ENCODE measurements around the gene ACTR3C. TPM values are rescaled to one million over a fixed set of nuclear protein-coding genes. Genes with fewer than 3 reads are reported as not detected.

The ACTR3C gene
- total and polyA plus RNA-seq, 2 experiments from 2014 or later = 1.5 to 2.4 TPM

DNA sequence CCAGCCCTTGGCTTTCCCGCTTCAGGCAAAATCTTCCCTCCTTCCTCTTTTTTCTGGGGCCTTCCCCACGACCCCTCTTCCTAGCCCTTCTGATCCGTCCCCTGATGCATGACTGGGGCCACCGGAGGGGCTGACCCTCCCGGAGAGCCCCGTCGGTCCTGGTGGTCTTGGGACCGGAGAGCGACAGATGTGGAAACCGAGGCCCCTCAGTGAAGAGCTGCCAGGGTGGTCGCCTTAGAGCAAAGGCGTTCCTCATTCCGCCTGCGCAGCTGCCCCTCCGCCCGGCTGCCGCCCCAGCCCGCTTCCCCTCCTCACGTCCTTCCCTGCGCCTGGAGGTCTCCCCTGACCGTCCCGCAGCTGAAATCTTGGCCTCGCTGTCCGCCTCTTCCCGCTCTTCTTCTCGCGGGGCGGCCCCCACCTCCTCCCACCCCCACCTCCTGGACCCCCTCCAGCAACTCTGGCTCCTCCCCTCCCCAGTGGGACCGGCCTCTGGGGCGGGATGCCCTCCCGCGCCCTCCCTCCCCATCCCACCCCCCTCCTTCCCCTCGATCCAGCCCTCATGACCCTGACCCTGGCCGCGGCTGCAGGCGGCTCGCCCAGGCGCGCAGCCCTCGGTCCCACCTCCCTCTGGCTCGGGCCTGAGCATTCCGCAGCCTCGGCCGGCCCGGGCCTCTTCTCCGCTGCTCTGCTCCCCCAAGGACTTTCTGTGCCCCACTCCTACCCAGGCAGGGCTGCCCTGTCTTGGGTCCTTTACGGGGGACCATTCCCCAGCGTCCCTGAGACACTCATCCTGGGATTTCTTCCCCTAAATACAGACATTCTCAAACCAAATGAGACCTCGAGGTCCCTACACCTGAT lies 18.1 kb upstream of the ACTR3C start, which contains the start of gene RARRES2:
TSS of gene RARRES2 (minus strand) at position 367 of the 858 bp plus-strand sequence. CDS start 1,020 bp downstream, outside the sequence.
- Histone ChIP-seq H3K4me1 (ENCODE audit: low read depth) (peaks cover 4% of the 10 kb centered on the region), H3K27me3 (peaks cover 42% of the 10 kb centered on the region), H3K9me3 (ENCODE audit: low read depth) (no peaks in the 10 kb centered on the region), H3K4me3 (peak within 1 kb of the TSS; percentile 0), H3K36me3 (no peaks in the 10 kb centered on the region), H3K27ac (no peak within 1 kb of the TSS)
- TF ChIP-seq, protein P1, sequence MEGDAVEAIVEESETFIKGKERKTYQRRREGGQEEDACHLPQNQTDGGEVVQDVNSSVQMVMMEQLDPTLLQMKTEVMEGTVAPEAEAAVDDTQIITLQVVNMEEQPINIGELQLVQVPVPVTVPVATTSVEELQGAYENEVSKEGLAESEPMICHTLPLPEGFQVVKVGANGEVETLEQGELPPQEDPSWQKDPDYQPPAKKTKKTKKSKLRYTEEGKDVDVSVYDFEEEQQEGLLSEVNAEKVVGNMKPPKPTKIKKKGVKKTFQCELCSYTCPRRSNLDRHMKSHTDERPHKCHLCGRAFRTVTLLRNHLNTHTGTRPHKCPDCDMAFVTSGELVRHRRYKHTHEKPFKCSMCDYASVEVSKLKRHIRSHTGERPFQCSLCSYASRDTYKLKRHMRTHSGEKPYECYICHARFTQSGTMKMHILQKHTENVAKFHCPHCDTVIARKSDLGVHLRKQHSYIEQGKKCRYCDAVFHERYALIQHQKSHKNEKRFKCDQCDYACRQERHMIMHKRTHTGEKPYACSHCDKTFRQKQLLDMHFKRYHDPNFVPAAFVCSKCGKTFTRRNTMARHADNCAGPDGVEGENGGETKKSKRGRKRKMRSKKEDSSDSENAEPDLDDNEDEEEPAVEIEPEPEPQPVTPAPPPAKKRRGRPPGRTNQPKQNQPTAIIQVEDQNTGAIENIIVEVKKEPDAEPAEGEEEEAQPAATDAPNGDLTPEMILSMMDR (IDR thresholded peaks at IDR 0.05; ENCODE audit: low read depth, low read length) = no peak
- DNase-seq (ENCODE audit: low read depth in 1 of 2, low spot score in 1 of 2) = peak; percentile 47 to 91

DNA sequence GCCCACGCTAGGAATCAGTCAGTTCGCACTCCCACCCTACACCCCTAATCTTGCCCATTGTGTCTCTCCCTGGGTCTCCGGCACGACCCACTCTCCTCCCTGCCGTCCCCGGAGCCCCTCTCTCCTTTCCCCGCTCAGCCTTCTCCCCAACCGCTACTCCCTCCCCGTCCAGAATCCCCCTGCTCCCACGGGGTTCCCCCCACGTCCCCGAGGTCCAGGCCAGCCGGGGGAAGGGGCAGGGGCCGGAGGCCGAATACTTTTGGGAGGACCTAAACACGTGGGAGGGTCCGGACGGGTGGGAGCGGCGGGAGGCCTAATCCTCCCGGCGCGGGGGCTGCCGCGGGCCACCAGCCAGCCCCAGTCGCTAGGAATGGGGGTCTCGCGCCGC lies 17.5 kb upstream of the ACTR3C start:
- H3K4me1 ChIP-seq (ENCODE audit: low read depth) = peaks cover 4% of the 10 kb centered on the region
- TF ChIP-seq, protein P1 (IDR thresholded peaks at IDR 0.05; ENCODE audit: low read depth, low read length) = no peak
- peaks cover 42% of the 10 kb centered on the region for H3K27me3 ChIP-seq
- no peak overlapping the region for H3K27ac ChIP-seq
- H3K4me3 ChIP-seq = peak overlapping the region; percentile 0
- no peaks in the 10 kb centered on the region for H3K36me3 ChIP-seq
- DNase-seq (ENCODE audit: low read depth in 1 of 2, low spot score in 1 of 2) = no peak
- no peaks in the 10 kb centered on the region for H3K9me3 ChIP-seq (ENCODE audit: low read depth)

DNA sequence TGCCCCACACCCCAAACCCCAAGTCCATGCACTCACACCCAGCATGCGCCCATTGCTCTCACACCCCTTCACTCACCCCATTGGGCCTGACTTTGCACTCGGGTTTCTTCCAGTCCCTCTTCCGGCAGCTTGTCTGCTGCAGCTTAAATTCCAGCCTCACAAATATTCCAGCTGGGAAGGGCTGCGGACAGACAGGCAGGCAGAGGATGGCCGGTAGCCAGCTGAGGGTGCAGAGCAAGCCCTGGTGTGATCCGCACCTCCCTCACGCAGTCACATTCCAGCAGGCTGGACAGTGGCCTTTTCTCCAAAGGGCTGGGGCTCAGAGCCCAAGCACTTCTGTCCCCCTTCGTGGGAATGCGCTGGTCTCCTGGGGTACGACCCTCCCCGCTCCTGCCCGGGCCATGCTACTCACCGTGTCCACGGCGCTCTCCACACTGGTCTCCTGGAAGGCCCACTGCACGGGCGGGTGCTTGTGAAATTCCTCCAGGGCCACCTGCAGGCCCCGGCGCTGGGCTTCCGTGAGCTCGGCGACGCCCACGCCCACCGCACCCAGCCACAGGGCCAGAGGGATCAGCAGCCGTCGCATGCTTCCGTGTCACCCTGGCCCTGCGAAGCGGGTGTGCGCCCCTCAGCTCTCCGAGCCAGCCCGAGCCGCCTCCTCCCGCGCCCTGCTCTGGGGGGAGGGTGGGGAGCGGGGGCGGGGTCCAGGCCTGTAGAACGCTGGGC lies 16.8 kb upstream of the ACTR3C start:
- Histone ChIP-seq H3K36me3 (no peaks in the 10 kb centered on the region), H3K4me1 (ENCODE audit: low read depth) (peaks cover 4% of the 10 kb centered on the region), H3K4me3 (no peak overlapping the region), H3K9me3 (ENCODE audit: low read depth) (no peaks in the 10 kb centered on the region), H3K27me3 (peaks cover 42% of the 10 kb centered on the region), H3K27ac (no peak overlapping the region)
- peak; percentile 59 to 86 for DNase-seq (ENCODE audit: low read depth in 1 of 2, low spot score in 1 of 2)
- TF ChIP-seq, protein P1 (IDR thresholded peaks at IDR 0.05; ENCODE audit: low read depth, low read length) = no peak

DNA sequence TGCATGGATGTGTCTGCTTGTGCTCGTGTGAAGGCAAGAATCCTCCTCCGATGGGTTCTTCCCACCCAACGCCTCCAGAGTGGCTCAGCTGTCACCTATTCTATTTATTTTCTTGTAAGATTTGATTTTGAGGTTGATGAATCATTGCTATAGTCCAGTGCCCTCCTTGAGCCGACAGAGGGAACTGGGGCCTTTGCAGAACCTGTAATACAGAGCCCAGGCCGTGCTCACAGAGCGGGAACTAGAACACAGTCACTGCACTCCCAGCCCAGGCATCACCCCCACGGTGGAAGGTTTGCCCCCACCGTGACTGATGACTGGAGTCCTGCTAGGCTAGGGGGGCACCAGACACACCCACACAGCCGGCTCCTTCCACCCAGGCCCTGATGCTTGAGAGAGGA lies 16.1 kb upstream of the ACTR3C start:
- TF ChIP-seq, protein P1 (IDR thresholded peaks at IDR 0.05; ENCODE audit: low read depth, low read length) = no peak

DNA sequence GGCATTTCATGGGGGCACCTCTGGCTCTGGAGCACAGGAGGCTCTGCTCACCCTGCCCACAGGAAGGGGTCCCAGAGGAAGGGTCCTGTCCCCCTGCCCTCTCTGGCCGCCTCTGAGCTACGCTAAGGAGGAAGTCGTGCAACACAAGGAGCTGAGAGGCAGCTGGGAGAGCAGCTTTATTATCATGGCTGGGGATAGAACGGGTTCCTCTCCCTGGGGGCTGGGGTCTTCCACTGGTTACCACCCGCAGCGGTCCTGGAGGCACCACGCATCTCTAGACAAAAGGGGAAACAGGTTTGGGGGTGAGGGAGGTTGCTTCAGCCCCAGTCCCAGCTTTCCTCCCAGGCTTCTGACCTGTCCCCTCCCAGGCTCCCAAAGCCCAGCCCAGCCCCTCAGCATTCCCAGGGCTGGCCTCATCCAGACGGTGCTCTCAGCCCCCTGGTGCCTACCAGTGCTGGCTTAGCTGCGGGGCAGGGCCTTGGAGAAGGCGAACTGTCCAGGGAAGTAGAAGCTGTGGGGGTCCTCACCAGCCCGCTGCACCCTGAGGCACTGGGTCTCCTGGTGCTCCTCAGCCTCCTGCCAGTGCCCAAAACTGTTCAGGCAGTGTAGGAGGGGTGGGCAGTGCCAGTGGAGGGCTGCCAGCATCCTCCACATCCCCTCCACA lies 15.0 kb upstream of the ACTR3C start:
- Histone ChIP-seq H3K27ac (no peak overlapping the region), H3K9me3 (ENCODE audit: low read depth) (no peaks in the 10 kb centered on the region), H3K36me3 (no peaks in the 10 kb centered on the region), H3K4me1 (ENCODE audit: low read depth) (peaks cover 4% of the 10 kb centered on the region), H3K4me3 (no peak overlapping the region), H3K27me3 (peaks cover 34% of the 10 kb centered on the region)
- TF ChIP-seq, protein P1 (IDR thresholded peaks at IDR 0.05; ENCODE audit: low read depth, low read length) = no peak
- DNase-seq (ENCODE audit: low read depth in 1 of 2, low spot score in 1 of 2) = no peak

More for the DNA sequence above, 16.1 kb upstream of the ACTR3C start:
- peaks cover 42% of the 10 kb centered on the region for H3K27me3 ChIP-seq
- peaks cover 4% of the 10 kb centered on the region for H3K4me1 ChIP-seq (ENCODE audit: low read depth)
- no peak overlapping the region for H3K27ac ChIP-seq
- H3K4me3 ChIP-seq = no peak overlapping the region
- no peaks in the 10 kb centered on the region for H3K9me3 ChIP-seq (ENCODE audit: low read depth)
- H3K36me3 ChIP-seq = no peaks in the 10 kb centered on the region
- no peak for DNase-seq (ENCODE audit: low read depth in 1 of 2, low spot score in 1 of 2)

Measured in cardiac muscle cell (in vitro differentiated cells and primary cell).